WTC11 (cell line): ENCODE data around the gene CFH. TPM values are rescaled to one million over a fixed set of nuclear protein-coding genes. Genes with fewer than 3 reads are reported as not detected.

ENCODE experiments used
- ATAC-seq: fragments of 200-7000 bp; cut with Tn5 transposase; 2 replicates; pipeline ENCODE4 v1.10.0; 2021; ENCODE audit warnings: mild to moderate bottlenecking, moderate library complexity
- CTCF ChIA-PET: fragments of 300-600 bp; sonication (Branson Sonifier 250); formaldehyde crosslinking; loops from one replicate; lab custom pipeline; 2021; ENCODE audit warnings: antibody characterized with exemption; lab: Charles Lee
- POLR2A ChIA-PET: fragments of 350-600 bp; sonication (Branson Sonifier 250); formaldehyde crosslinking; loops from one replicate; lab custom pipeline; 2021; ENCODE audit warnings: antibody characterized with exemption; lab: Charles Lee
- DNase-seq: peaks from one replicate; pipeline ENCODE4 v3.0.0; 2021; ENCODE audit warnings: low spot score
- H3K27ac Mint-ChIP-seq: 2 replicates; pipeline ENCODE4 v1.8.0; 2021; ENCODE audit warnings: mixed read lengths
- H3K27me3 Mint-ChIP-seq: 2 replicates; pipeline ENCODE4 v1.8.0; 2021; ENCODE audit warnings: low read depth, mild to moderate bottlenecking, moderate library complexity, mixed read lengths
- H3K36me3 Mint-ChIP-seq: 2 replicates; pipeline ENCODE4 v1.8.0; 2021; ENCODE audit warnings: mixed read lengths
- H3K4me1 Mint-ChIP-seq: 2 replicates; pipeline ENCODE4 v1.8.0; 2022; ENCODE audit warnings: mixed read lengths
- H3K4me3 Mint-ChIP-seq: 2 replicates; pipeline ENCODE4 v1.8.0; 2021; ENCODE audit warnings: mild to moderate bottlenecking, moderate library complexity, mixed read lengths
- H3K9me3 Mint-ChIP-seq: 2 replicates; pipeline ENCODE4 v1.8.0; 2021; ENCODE audit warnings: mixed read lengths
- AR ChIP-seq: fragments of 250-450 bp; sonication (Bioruptor Pico); IDR thresholded peaks from 2 replicates; pipeline ENCODE4 v1.9.0; 2021; ENCODE audit warnings: mild to moderate bottlenecking
- ATF1 ChIP-seq: sonication (generic); formaldehyde crosslinking; IDR thresholded peaks from 2 replicates; pipeline ENCODE4 v1.8.1; 2023; ENCODE audit warnings: mild to moderate bottlenecking, moderate library complexity, missing genetic modification reagents
- ATF2 ChIP-seq: sonication (generic); formaldehyde crosslinking; IDR thresholded peaks from 2 replicates; pipeline ENCODE4 v1.8.1; 2022; ENCODE audit warnings: low read depth, missing genetic modification reagents, borderline replicate concordance
- IRF2 ChIP-seq: sonication (generic); formaldehyde crosslinking; IDR thresholded peaks from 2 replicates; pipeline ENCODE4 v1.8.0; 2022; ENCODE audit warnings: low read depth, missing genetic modification reagents, borderline replicate concordance
- KAT7 ChIP-seq: sonication (generic); formaldehyde crosslinking; IDR thresholded peaks from 2 replicates; pipeline ENCODE4 v1.8.1; 2023; ENCODE audit warnings: missing genetic modification reagents, mild to moderate bottlenecking, borderline replicate concordance
- NFATC4 ChIP-seq: fragments of 250-450 bp; sonication (Bioruptor Pico); IDR thresholded peaks from 2 replicates; pipeline ENCODE4 v1.9.0; 2021; ENCODE audit warnings: mild to moderate bottlenecking
- NR2C2 ChIP-seq: sonication (generic); formaldehyde crosslinking; IDR thresholded peaks from 2 replicates; pipeline ENCODE4 v1.8.0; 2022; ENCODE audit warnings: mild to moderate bottlenecking, missing genetic modification reagents
- USF1 ChIP-seq: sonication (generic); formaldehyde crosslinking; IDR thresholded peaks from 2 replicates; pipeline ENCODE4 v1.8.0; 2022; ENCODE audit warnings: mild to moderate bottlenecking, missing genetic modification reagents
- ZBTB21 ChIP-seq: sonication (generic); formaldehyde crosslinking; IDR thresholded peaks from 2 replicates; pipeline ENCODE4 v1.8.1; 2023; ENCODE audit warnings: mild to moderate bottlenecking, missing genetic modification reagents, borderline replicate concordance
- ZNF263 ChIP-seq: sonication (generic); formaldehyde crosslinking; IDR thresholded peaks from 2 replicates; pipeline ENCODE4 v1.8.1; 2022; ENCODE audit warnings: low read depth, mild to moderate bottlenecking, moderate library complexity, missing genetic modification reagents
- ZNF281 ChIP-seq: sonication (generic); formaldehyde crosslinking; IDR thresholded peaks from 2 replicates; pipeline ENCODE4 v1.8.0; 2023; ENCODE audit warnings: mild to moderate bottlenecking, missing genetic modification reagents
- ZNF512 ChIP-seq: sonication (generic); formaldehyde crosslinking; IDR thresholded peaks from 2 replicates; pipeline ENCODE4 v1.8.1; 2022; ENCODE audit warnings: missing genetic modification reagents, borderline replicate concordance
- total RNA-seq: library from RNA; stranded (reverse); gene quantifications from 3 replicates; pipeline ENCODE4 v1.2.3, GENCODE V29; 2021
- TF ChIP-seq, protein P1 (sequence below): sonication (generic); formaldehyde crosslinking; IDR thresholded peaks from 2 replicates; pipeline ENCODE4 v1.8.1; 2022; ENCODE audit warnings: mild to moderate bottlenecking, moderate library complexity, missing genetic modification reagents
- TF ChIP-seq, protein P2 (sequence below): fragments of 200-600 bp; IDR thresholded peaks from 2 replicates; pipeline ENCODE4 v1.8.0; 2022; ENCODE audit warnings: antibody characterized with exemption
- TF ChIP-seq, protein P3 (sequence below): sonication (generic); formaldehyde crosslinking; IDR thresholded peaks from 2 replicates; pipeline ENCODE4 v1.8.1; 2023; ENCODE audit warnings: mild to moderate bottlenecking, missing genetic modification reagents
- TF ChIP-seq, protein P4 (sequence below): sonication (generic); formaldehyde crosslinking; IDR thresholded peaks from 2 replicates; pipeline ENCODE4 v1.8.0; 2022; ENCODE audit warnings: missing genetic modification reagents

Gene CFH
- total RNA-seq, 1 experiment from 2014 or later: 0.17 TPM

GRCh38 chr1:196655071-196655470 is 3.2 kb downstream of the CFH start:
- POLR2A ChIA-PET: no interaction called here
- Mint-ChIP-seq H3K36me3 (no peaks in the 10 kb centered on the region), H3K4me1 (peaks cover 13% of the 10 kb centered on the region; the same call in 1 of the 2 replicates), H3K4me3 (no peak overlapping the region), H3K27me3 (no peaks in the 10 kb centered on the region)
- ATAC-seq: no peak
- no peak for DNase-seq
- no peak for TF ChIP-seq ZNF263 (CRISPR knock-in tag)
- TF ChIP-seq NR2C2 (CRISPR knock-in tag): no peak
- TF ChIP-seq USF1 (CRISPR knock-in tag): no peak
- TF ChIP-seq, protein P1, sequence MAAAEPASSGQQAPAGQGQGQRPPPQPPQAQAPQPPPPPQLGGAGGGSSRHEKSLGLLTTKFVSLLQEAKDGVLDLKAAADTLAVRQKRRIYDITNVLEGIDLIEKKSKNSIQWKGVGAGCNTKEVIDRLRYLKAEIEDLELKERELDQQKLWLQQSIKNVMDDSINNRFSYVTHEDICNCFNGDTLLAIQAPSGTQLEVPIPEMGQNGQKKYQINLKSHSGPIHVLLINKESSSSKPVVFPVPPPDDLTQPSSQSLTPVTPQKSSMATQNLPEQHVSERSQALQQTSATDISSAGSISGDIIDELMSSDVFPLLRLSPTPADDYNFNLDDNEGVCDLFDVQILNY (CRISPR knock-in tag): no peak
- no peak for TF ChIP-seq ATF1 (CRISPR knock-in tag)
- TF ChIP-seq, all 79 proteins: peak for 0
- no peak overlapping the region for H3K27ac Mint-ChIP-seq
- no peaks in the 10 kb centered on the region for H3K9me3 Mint-ChIP-seq
- CTCF ChIA-PET: no interaction called here

DNA sequence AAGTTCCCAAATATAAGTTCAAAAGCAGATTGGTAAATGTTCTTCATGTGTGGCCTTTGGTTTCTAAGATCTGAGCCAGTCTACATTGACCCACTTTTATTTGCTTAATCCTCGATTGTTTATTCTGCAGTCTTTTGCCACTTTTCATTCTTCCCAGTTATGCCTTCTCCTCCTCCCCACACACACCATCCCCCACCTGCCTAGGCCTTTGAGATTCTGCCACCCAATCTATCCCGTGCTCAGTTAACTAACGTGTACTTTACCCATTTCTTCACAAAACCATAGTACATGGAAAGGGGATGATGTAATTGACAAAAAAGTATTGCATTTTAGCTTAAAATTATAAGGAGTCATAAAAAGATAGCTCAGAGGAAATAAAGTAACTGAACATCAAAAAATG is 3.7 kb downstream of the CFH start:
- no peaks in the 10 kb centered on the region for H3K9me3 Mint-ChIP-seq
- DNase-seq (no peak), ATAC-seq (no peak)
- H3K36me3 Mint-ChIP-seq: no peaks in the 10 kb centered on the region
- no peaks in the 10 kb centered on the region for H3K27me3 Mint-ChIP-seq
- peaks cover 11% of the 10 kb centered on the region; the same call in 1 of the 2 replicates for H3K4me1 Mint-ChIP-seq
- ChIA-PET POLR2A (no interaction called here), CTCF (no interaction called here)
- no peak overlapping the region for H3K27ac Mint-ChIP-seq
- H3K4me3 Mint-ChIP-seq: no peak overlapping the region
- TF ChIP-seq ZNF512 (CRISPR knock-in tag) (no peak), ATF1 (CRISPR knock-in tag) (no peak), ZNF281 (no peak), IRF2 (CRISPR knock-in tag) (no peak), ATF2 (CRISPR knock-in tag) (no peak), ZBTB21 (CRISPR knock-in tag) (no peak), KAT7 (CRISPR knock-in tag) (no peak), NFATC4 (CRISPR knock-in tag) (no peak), AR (no peak)
- TF ChIP-seq, protein P2, sequence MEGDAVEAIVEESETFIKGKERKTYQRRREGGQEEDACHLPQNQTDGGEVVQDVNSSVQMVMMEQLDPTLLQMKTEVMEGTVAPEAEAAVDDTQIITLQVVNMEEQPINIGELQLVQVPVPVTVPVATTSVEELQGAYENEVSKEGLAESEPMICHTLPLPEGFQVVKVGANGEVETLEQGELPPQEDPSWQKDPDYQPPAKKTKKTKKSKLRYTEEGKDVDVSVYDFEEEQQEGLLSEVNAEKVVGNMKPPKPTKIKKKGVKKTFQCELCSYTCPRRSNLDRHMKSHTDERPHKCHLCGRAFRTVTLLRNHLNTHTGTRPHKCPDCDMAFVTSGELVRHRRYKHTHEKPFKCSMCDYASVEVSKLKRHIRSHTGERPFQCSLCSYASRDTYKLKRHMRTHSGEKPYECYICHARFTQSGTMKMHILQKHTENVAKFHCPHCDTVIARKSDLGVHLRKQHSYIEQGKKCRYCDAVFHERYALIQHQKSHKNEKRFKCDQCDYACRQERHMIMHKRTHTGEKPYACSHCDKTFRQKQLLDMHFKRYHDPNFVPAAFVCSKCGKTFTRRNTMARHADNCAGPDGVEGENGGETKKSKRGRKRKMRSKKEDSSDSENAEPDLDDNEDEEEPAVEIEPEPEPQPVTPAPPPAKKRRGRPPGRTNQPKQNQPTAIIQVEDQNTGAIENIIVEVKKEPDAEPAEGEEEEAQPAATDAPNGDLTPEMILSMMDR: no peak
- TF ChIP-seq, protein P3, sequence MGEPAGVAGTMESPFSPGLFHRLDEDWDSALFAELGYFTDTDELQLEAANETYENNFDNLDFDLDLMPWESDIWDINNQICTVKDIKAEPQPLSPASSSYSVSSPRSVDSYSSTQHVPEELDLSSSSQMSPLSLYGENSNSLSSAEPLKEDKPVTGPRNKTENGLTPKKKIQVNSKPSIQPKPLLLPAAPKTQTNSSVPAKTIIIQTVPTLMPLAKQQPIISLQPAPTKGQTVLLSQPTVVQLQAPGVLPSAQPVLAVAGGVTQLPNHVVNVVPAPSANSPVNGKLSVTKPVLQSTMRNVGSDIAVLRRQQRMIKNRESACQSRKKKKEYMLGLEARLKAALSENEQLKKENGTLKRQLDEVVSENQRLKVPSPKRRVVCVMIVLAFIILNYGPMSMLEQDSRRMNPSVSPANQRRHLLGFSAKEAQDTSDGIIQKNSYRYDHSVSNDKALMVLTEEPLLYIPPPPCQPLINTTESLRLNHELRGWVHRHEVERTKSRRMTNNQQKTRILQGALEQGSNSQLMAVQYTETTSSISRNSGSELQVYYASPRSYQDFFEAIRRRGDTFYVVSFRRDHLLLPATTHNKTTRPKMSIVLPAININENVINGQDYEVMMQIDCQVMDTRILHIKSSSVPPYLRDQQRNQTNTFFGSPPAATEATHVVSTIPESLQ (CRISPR knock-in tag): no peak
- TF ChIP-seq, protein P4, sequence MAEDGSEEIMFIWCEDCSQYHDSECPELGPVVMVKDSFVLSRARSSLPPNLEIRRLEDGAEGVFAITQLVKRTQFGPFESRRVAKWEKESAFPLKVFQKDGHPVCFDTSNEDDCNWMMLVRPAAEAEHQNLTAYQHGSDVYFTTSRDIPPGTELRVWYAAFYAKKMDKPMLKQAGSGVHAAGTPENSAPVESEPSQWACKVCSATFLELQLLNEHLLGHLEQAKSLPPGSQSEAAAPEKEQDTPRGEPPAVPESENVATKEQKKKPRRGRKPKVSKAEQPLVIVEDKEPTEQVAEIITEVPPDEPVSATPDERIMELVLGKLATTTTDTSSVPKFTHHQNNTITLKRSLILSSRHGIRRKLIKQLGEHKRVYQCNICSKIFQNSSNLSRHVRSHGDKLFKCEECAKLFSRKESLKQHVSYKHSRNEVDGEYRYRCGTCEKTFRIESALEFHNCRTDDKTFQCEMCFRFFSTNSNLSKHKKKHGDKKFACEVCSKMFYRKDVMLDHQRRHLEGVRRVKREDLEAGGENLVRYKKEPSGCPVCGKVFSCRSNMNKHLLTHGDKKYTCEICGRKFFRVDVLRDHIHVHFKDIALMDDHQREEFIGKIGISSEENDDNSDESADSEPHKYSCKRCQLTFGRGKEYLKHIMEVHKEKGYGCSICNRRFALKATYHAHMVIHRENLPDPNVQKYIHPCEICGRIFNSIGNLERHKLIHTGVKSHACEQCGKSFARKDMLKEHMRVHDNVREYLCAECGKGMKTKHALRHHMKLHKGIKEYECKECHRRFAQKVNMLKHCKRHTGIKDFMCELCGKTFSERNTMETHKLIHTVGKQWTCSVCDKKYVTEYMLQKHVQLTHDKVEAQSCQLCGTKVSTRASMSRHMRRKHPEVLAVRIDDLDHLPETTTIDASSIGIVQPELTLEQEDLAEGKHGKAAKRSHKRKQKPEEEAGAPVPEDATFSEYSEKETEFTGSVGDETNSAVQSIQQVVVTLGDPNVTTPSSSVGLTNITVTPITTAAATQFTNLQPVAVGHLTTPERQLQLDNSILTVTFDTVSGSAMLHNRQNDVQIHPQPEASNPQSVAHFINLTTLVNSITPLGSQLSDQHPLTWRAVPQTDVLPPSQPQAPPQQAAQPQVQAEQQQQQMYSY: no peak
